GM21723 (cell line): ENCODE measurements around the gene RNLS.

Experiments
- ATAC-seq: cut with Tn5 transposase; IDR thresholded peaks from one replicate; pipeline ENCODE4 v1.9.1; 2021; ENCODE audit warnings: mild to moderate bottlenecking, moderate library complexity; ENCODE audit not compliant: unreplicated experiment

RNLS gene

DNA sequence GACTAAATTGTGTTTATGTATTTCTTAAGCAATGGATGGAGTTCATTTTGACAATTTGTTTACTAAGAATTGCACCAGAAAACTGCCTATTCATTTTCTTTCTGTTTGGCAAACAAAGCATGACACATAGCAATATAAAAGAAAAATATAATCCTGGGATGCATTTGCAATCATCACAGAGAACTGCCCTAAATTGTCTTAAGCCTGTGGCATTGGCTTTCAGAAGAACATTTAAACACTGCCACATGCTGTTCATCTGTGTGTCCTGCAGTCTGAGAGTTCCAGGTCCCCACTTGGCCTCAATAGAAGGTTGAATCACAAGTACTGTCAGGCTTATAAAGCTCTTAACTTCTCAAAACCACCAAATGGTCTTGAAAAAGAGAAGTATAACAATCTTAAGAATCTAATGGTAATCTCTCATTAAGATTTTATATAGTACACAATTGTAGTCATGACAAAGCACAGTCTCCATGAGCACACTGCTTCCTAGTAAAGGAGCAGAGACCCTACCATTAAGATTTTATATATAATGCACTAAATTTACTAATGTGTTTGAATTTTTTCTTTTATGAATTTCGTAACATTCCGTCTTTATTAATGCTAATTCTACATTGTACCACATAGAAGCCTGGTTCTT is 29.9 kb downstream of the RNLS start:
- peak; percentile 95 for ATAC-seq

DNA sequence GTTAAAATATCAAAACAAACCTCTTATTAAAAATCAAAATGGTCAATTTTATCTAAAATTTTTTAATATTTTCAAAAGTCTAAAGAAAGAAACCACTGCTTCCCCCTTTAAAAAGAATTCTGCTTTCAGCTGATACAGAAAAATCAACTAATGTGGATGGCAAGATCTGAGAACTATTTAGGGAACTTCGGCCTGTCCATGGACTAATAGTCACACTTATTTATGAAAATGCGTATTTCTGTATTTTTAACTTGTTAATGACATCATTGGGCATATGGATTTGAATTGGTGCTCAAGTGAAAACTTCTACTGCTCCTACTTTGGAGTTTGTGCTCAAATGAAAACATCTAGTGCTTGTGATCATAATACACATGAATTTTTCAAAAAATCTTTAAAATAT is 31.9 kb downstream of the RNLS start:
- ATAC-seq = no peak

DNA sequence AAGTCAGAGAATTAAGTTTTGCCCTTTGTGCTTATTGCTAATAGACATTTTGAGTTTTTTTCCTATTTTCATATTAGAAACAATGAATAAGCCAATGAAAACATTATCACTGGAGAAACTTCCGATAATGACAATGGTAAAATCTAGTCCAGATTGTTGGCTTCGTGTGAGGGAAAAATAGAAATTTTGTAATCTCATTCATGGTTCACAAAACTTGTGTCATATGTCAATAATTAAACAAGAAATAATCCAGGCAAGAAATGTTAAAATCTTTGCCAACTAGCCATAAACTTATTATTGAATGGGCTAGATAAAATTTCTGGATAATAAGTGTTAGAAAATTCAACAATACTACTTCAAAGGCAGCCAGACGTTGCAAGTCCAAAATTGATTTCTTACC is 36.6 kb downstream of the RNLS start:
- ATAC-seq = no peak

DNA sequence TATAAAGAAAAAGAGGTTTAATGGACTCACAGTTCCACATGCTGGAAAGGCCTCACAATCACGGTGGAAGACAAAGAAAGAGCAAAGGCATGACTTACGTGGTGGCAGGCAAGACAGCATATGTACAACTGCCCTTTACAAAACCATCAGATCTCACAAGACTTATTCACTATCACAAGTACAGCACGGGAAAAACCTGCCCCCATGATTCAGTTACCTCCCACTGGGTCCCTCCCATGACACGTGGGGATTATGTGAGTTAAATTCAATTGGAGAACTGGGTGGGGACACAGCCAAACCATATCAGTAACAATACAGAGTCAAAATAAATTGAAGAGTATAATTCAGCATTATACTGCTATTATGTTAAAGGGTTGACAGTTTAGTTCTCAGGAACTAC is 37.8 kb downstream of the RNLS start:
- ATAC-seq = no peak

DNA sequence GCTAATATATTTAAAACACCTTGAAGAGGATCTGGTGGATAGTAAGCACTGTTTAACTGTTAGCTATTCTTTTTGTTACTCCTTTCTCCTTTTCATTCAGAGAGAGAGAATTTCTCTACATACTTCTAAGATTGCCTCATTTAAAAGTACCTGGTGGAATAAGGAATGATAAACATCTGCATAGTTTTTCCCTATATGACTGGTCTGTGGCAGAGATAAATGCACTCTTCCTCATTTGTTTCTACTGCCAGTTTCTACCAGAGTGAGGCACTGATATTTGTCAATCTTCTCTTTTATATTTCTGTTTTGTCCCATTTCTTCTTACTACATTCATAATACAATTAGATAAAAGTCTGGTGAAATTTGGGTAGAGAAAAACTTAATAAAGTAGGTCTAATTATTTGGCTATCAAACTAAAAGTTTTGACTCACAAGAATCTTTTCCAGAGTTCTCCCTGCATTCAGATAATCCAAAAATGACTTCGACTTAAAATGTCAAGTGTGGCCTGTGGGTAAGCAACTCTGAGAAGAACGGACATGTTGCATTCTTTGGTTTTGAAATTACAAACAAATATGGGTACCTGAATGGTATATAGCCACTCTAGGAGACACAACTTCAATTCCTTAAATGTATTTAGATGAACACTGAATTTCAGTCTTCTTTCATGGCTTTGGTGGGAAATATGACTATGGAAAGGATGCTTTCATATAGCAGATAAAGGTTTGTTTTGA is 38.8 kb downstream of the RNLS start:
- ATAC-seq = peak; percentile 62

DNA sequence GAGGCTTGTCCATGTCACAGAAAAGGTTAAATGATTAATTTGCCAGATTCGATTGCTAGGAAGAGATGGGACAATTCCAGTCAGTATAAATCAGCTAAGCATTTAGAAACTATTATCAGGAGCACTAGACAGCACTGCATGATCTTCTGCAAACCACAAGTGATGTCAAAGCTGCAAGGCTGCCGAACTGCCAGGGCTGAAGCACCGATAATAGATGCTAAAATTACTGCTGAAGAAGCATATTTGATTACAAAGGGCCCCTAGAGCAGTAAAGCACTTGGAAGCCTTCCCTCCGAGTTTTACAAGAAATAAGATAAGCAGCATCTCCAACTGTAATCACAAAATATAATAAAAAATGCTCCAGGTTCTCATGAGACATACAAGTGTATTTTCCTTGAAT is 40.6 kb downstream of the RNLS start:
- ATAC-seq = no peak

DNA sequence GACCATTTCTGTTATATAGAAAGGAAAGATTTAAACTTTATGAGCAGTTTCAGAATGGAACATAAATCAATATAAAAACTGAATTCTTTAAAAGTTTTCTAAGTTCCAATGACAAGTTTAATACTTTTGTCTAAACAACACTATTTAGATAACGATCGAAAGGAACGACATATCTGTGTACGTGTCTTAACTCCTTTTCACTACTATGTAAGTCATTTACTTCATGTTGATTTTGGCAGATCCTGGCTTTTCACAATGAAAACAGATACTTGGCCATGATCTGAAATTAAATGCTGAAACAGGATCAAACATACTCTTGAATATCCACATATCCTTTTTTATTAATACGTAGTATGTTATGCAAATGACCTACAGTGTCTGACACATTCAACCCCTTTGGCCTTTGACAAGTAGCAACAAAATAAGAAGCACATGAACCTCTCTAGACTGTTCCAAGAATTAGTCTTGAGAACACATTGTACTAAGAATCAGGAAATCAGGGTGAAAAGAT is 41.9 kb downstream of the RNLS start:
- no peak for ATAC-seq

DNA sequence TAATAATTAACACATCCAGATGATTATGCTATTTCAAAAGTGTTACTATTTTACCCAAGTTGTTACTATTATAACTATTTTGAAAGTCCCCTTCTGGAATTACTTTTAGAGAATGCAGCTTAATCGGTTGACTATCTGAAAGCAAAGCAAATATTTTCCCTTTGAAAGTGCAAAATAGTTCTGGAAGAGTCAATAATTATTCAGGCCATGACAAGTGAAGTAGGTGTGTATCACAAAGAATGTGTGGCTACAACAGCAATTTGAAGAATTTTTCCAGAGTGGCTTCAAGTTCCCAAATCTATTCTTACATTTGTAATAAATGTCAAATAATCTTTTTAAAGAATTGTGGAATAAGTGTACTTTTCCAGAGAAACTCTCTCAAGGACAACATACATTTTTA is 42.8 kb downstream of the RNLS start:
- ATAC-seq = no peak

DNA sequence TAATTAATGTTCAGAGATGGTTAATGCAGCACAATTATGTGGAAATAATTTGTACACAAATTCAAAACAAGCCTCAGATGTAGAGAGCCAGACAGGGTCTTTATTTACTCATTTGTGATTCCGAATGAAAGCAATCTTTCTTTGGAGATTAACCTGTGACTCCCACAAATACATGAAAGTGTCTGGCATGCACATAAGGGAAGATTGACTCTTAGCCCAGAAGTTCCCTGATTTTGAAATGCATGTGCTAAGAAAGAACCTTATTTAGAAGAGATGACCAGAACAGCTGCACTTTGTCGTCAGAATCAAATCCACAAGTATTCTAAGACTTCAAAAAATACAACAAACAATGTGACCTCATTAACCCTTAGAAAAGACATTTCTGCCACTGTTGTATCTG is 45.1 kb downstream of the RNLS start:
- ATAC-seq = no peak

DNA sequence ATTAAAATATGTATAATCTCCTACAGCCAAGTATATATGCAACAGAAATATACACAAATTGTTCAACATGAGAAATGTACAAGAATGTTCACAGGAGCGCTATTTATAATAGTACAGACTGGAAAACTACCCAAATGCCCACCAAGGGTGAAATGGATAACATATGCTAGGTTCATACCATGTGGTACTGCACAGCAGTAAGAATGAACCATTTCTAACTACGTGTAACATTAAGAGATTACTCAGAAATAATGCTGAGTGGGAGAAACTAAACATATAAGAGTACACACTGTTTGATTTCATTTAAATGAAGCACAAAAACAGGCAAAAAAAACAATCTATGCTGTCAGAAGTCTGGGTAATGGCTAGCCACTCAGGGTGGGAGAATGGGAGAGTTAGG is 45.8 kb downstream of the RNLS start:
- ATAC-seq = no peak

DNA sequence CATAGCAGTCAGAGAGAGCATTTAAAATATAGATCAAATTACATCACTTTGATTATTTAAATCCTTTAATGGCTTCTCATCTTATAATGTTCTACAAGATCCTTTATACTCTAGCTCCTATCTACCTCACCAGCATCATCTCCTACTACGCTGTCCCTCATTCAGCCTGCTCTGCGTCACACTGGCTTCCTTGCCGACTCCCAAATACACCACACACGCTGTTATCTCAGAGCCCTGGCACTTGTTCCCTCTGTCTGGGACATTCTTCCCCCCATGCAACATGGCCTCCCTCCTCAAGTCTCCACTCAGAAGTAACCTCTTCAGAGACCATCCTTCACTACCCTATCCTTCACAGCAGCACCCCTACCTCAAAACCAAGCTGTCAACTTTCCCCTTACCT is 46.7 kb downstream of the RNLS start:
- ATAC-seq = no peak

DNA sequence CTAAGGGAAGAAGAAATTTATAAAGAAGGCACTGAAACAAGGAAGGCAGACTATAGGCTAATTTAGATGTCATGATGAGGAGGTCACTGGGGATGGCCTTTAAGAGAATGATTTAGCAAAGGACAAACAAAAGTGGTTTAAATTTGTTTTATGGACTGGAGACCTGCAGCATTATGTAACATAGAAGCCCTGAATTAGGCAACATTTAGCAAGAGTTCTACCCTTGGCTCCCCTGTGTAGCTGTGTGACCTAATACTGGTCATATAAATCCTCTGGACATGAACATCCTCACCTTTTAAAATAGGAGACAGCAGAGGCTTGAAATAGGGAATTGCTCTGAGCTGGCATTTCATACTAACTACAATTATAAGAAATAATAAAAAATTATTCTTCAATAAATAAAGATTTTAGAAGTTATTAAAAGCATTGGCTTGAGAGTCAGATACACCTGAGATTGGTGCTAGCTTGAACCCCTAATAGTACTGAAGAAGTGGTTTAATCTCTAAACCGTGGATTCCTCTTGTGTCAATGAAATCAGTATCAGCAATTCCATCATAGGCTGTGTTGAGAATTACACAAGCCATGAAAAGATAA is 48.9 kb downstream of the RNLS start:
- no peak for ATAC-seq

DNA sequence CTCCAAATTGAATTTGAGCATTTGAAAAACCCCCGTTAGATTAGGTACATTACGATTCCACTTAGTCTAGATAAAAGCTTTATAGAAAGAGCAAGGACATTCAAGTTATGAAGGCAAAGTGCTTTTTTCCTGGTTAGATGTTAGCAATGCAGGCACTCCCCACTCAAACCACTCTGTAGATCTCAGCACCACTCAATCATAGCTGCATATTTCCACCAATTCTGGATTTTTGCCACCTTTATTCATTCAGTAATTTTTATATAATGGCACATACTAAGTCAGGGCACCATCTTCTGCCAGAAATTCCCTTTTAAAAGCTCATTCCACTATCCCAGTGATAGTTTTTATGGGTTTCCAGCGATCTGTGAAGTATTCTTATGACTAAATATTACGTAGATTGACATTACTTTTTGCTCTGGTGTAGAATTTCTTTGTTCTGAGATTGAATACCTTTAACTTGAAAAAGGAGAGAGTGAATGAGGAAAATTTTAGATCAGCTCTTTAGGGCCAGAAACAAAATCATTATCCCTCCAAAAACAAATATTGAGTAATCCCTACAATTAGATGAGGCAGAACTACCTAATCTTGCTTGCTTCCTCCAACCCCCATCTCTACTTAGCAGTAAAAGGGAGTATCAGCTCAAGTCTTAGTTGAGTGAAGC is 51.6 kb downstream of the RNLS start:
- ATAC-seq = no peak

DNA sequence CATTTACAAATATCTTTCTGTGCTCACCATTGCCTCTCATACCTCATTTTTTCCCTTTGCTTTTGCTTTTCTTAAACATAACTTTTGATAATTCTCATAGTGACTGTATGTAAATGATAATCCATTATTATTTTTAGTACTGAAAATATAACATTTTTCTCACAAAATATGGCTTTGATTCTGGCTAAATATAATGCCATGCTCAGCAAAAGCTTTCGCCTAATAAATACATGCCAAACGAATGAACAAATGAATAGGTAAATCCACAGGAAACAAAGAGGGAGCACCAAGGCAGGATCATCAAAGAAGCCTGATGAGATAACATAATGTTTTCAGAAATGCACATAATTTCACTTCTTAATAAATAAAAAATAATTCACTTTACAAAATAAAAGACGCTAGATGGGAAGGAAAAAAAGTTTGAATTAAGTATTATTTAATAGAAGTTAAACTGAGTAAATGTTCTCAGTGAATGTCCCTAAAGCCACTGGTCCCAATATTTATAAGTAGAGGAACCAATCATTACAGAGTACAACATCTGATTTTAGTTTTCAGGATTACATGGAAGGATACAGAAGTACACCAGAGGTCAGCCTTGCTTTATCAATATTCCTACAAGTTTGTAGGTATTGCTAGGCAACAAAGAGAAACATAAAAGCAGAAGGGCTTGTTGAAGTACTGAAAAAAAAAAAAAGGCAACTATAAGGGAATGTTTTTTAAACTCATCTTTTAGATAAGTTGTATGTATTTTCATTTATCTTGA is 52.3 kb downstream of the RNLS start:
- ATAC-seq = no peak

DNA sequence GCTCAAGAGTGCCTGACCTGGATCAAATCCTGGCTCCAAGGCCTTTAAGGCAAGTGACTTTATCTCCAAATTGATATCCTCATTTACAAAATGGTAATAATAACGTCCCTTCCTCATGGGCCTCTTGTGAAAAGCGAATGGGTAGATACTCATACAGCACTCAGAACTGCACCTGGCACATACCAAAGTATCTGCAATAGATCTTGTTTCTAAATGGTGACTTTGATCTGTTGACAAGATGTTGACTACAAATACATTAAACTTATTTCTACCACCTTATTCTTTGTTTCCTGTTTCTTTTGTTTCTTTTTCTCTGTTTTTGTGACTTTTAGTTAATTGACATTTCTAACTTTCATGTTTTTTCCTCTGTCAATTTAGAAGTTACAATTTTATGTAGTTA is 53.0 kb downstream of the RNLS start:
- no peak for ATAC-seq

DNA sequence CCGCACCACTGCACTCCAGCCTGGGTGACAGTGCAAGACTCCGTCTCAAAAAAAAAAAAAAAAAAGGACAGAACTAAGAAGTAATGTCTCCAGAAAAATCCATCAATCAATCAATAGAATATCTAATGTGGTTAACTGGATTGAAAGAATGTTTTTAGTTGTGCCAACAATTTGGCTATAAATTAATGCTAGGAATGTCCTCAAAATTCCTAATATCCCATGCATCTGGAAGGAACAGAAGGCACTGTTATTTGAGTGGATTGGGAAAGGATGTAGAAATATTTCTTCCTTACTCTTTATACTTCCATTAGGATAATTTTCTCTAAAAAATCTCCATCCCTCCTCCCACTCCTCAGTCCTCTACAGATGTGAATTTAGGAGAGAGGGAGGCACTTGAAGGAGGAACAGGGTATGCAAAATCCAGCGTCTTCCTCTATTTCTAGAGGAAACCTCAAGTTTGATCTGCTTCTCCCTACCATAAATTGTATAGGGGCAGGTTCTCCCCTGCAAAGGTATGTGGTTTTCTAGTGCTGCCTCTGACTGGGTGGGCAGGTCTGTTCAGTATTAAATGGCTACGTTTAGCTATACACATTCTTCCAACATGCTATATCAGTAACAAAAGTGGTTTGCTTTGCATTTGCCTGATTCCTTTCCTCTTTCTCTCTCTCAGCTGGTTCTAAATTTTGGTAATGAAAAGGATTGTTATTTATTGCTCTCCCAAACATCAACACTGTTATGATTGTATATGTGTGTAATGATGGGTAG is 54.1 kb downstream of the RNLS start:
- no peak for ATAC-seq

DNA sequence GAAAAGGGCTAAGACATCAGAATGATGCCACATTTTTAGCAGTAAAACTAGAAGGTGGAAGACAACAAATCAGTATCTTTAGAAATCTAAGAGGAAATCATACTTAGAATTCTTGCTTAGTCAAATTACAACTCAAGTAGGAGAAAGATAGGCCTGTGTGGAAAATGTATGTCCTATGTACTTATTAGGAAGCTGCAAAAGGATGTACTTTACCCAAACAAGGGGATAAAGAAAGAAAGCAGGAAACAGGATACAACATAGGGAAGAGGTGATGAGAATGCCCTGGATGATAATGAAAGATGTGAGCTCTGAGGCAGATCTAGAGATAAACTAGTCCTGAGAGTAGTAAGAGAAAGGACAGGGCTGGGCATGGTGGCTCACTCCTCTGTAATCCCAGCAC is 54.9 kb downstream of the RNLS start:
- ATAC-seq = no peak

DNA sequence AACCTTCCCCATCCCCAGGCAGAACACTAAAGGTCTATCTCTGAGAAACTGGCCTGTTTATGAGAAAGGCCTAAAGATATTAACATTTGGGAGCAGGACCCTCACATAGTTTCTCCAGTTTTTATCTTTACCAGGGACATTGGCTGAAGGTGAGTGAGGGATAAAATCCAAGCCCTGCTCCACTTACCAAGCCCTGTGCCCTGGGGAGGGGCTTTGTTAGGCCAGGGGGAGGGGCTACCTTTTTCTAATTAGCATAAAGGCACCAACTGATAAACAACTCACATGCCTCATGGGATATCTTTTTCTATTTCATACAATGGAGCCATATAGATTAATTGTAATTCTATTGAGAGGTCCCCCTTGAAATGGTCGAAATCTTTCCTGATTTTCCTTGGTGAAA is 55.9 kb downstream of the RNLS start:
- ATAC-seq = no peak

DNA sequence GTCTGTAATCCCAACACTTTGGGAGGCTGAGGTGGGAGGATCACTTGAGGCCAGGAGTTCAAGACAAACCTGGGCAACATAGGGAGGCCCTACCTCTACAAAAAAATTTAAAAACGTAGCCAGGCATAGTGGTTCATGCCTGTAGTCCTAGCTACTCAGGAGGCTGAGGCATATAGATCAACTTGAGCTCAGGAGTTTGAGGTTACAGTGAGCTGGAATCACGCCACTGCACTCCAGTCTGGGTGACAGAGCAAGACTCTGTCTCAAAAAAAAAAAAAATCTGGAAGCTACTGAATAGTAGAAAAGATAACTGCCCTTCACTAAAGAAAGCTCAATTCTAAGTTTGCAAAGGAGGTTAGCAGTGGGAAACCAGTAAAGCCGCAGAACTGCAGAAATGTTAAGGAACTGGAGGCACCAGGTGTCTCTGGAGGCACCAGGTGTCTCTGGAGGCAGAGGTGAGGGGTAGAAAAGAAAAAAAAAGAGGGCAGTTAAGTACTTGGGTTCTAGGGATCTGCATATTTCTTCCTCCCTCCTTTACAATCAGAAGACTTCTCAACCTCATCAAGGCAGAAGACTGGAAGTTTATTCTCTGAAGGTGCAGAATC is 56.5 kb downstream of the RNLS start:
- no peak for ATAC-seq
